ENCODE data around the gene PRKG1. TPM values are rescaled to one million over a fixed set of nuclear protein-coding genes. Genes with fewer than 3 reads are reported as not detected.

Gene PRKG1
- polyA plus RNA-seq, 3 donors = not detected

DNA sequence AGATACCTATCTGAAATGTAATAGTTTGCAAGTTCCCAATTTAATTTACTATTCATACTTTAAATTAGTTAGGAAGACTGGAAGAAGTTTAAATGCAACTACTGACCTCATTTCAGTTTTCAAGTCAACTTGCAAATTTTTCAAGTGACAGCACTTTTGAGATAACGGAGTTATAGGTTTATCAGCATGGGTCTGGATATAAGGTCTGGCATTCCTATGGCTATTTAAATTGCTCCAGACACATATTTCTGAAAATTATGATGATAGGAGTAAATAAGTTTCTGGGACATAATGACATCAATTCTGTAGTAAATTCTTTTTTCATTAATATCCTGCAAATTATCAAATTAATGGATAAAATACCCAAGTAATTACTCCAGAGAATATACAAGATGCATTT, 251.9 kb downstream of the PRKG1 start:
- no peaks in the 10 kb centered on the region for H3K36me3 ChIP-seq (replicated peaks in 1 of 2; ENCODE audit: control insufficient read depth in 1 of 2, insufficient read depth in 2 of 2, low read length in 2 of 2)
- Mint-ChIP-seq H3K36me3 (no peaks in the 10 kb centered on the region), H3K4me3 (no peak overlapping the region), H3K27ac (no peak overlapping the region), H3K4me1 (no peaks in the 10 kb centered on the region), H3K9me3 (peaks cover under 1 to 10% (median 4%) of the 10 kb centered on the region in 7 donors), H3K27me3 (ENCODE audit: low read depth in 3 of 3) (peaks cover 0 to 3% (median 0%) of the 10 kb centered on the region in 3 donors)
- WGBS (ENCODE audit: insufficient coverage) = no CpG with 5 or more reads among the region's 1 CpG
- H3K27ac ChIP-seq (ENCODE audit: low read depth in 1 of 2, low read length in 2 of 2) = no peak overlapping the region
- no peaks in the 10 kb centered on the region for H3K9me3 ChIP-seq (replicated peaks in 1 of 2; ENCODE audit: control insufficient read depth in 1 of 2, insufficient read depth in 1 of 2, low read length in 2 of 2)
- H3K4me2 ChIP-seq (replicated peaks; ENCODE audit: extremely low read depth, low read length, poor library complexity, severe bottlenecking) = no peak overlapping the region
- H3K4me3 ChIP-seq (replicated peaks in 1 of 3; ENCODE audit: low read depth in 2 of 3, low read length in 3 of 3) = no peak overlapping the region
- no peaks in the 10 kb centered on the region for H4K20me1 ChIP-seq (ENCODE audit: insufficient read depth, low read length)
- no peak overlapping the region for H2AFZ ChIP-seq (ENCODE audit: insufficient read depth, low read depth, low read length, poor library complexity, severe bottlenecking)
- no peaks in the 10 kb centered on the region for H3K79me2 ChIP-seq (ENCODE audit: insufficient read depth, low read length)
- no peak for DNase-seq
- no peak overlapping the region for H3K9ac ChIP-seq (ENCODE audit: insufficient read depth, low read length, poor library complexity, severe bottlenecking)
- intact Hi-C loops (cut with micrococcal nuclease) = no loop called here
- no peaks in the 10 kb centered on the region for H3K4me1 ChIP-seq (ENCODE audit: control insufficient read depth in 1 of 2, insufficient read depth in 2 of 2, low read length in 2 of 2)
- no peak for TF ChIP-seq CTCF (IDR thresholded peaks at IDR 0.05)
- H3K27me3 ChIP-seq (ENCODE audit: control insufficient read depth in 2 of 2, insufficient read depth in 2 of 2, low read length in 2 of 2) = no peaks in the 10 kb centered on the region

DNA sequence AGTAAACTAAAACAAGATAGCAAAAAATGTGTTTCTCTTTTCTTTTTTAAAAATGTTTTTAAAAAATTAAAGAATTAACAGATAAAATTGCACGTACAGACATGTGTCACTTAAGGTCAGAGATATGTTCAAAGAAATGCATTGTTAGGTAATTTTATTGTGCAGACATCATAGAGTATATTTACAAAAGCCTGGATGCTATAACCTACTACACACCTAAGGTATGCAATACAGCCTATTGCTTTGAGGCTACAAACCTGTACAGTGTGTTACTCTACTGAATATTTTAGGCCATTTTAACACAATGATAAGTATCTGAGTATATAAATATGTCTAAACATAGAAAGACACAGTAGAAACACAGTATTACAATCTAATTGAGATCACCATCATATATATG, 253.1 kb downstream of the PRKG1 start:
- H3K4me1 Mint-ChIP-seq = no peaks in the 10 kb centered on the region
- Histone ChIP-seq H2AFZ (ENCODE audit: insufficient read depth, low read depth, low read length, poor library complexity, severe bottlenecking) (no peak overlapping the region), H3K36me3 (replicated peaks in 1 of 2; ENCODE audit: control insufficient read depth in 1 of 2, insufficient read depth in 2 of 2, low read length in 2 of 2) (no peaks in the 10 kb centered on the region), H3K9me3 (replicated peaks in 1 of 2; ENCODE audit: control insufficient read depth in 1 of 2, insufficient read depth in 1 of 2, low read length in 2 of 2) (no peaks in the 10 kb centered on the region), H3K4me3 (replicated peaks in 1 of 3; ENCODE audit: low read depth in 2 of 3, low read length in 3 of 3) (no peak overlapping the region), H3K27me3 (ENCODE audit: control insufficient read depth in 2 of 2, insufficient read depth in 2 of 2, low read length in 2 of 2) (no peaks in the 10 kb centered on the region), H3K79me2 (ENCODE audit: insufficient read depth, low read length) (no peaks in the 10 kb centered on the region), H3K4me2 (replicated peaks; ENCODE audit: extremely low read depth, low read length, poor library complexity, severe bottlenecking) (no peak overlapping the region), H4K20me1 (ENCODE audit: insufficient read depth, low read length) (no peaks in the 10 kb centered on the region), H3K4me1 (ENCODE audit: control insufficient read depth in 1 of 2, insufficient read depth in 2 of 2, low read length in 2 of 2) (no peaks in the 10 kb centered on the region), H3K27ac (ENCODE audit: low read depth in 1 of 2, low read length in 2 of 2) (no peak overlapping the region), H3K9ac (ENCODE audit: insufficient read depth, low read length, poor library complexity, severe bottlenecking) (no peak overlapping the region)
- no CpG with 5 or more reads among the region's 1 CpG for WGBS (ENCODE audit: insufficient coverage)
- no peak overlapping the region for H3K4me3 Mint-ChIP-seq
- peaks cover 0 to 3% (median 0%) of the 10 kb centered on the region in 3 donors for H3K27me3 Mint-ChIP-seq (ENCODE audit: low read depth in 3 of 3)
- H3K9me3 Mint-ChIP-seq = peaks cover 2 to 10% (median 4%) of the 10 kb centered on the region in 7 donors
- no peaks in the 10 kb centered on the region for H3K36me3 Mint-ChIP-seq
- TF ChIP-seq CTCF (IDR thresholded peaks at IDR 0.05) = no peak
- no peak overlapping the region for H3K27ac Mint-ChIP-seq
- no peak for DNase-seq
- intact Hi-C loops (cut with micrococcal nuclease) = no loop called here
